IMR-90 (cell line): Measurements from ENCODE around the gene CELSR2. TPM values are rescaled to one million over a fixed set of nuclear protein-coding genes. Genes with fewer than 3 reads are reported as not detected.
A peak's percentile ranks its signal among the peaks of the same experiment; 100 is the strongest.

Source experiments
- ATAC-seq: fragments of 200-7000 bp; cut with Tn5 transposase; 2 replicates; pipeline ENCODE4 v1.9.1; 2020; ENCODE audit warnings: low read depth, mild to moderate bottlenecking, moderate library complexity
- BruUV-seq: library from RNA; stranded (reverse); fragments of 400-500 nt; replicated peaks from 2 replicates; lab custom pipeline; 2021; lab: Mats Ljungman, UMichigan
- CTCF ChIA-PET: fragments of 300-600 bp; formaldehyde crosslinking; extraction: SDS; loops from one replicate; lab custom pipeline; 2021; ENCODE audit warnings: antibody characterized with exemption; lab: Yijun Ruan, JAX
- POLR2A ChIA-PET: fragments of 300-600 bp; sonication (Branson Sonifier 250); formaldehyde crosslinking; loops from one replicate; lab custom pipeline; 2022; ENCODE audit warnings: antibody characterized with exemption; ENCODE audit not compliant: unreplicated experiment; lab: Charles Lee
- DNase-seq: peaks from one replicate; pipeline ENCODE4 v3.0.0; 2013
- H2AFZ ChIP-seq: replicated peaks from 2 replicates; pipeline ENCODE3; 2013; ENCODE audit warnings: low read length, mild to moderate bottlenecking; ENCODE audit not compliant: poor library complexity
- H2AK5ac ChIP-seq: 2 replicates; pipeline ENCODE4 v1.6.1; 2013; ENCODE audit warnings: low read depth, low read length, inconsistent platforms
- H2AK9ac ChIP-seq: replicated peaks from 2 replicates; pipeline ENCODE3; 2013; ENCODE audit warnings: mild to moderate bottlenecking, low read depth, low read length, moderate library complexity; ENCODE audit not compliant: poor library complexity
- H2BK120ac ChIP-seq: 2 replicates; pipeline ENCODE4 v1.6.1; 2013; ENCODE audit warnings: low read depth, low read length, inconsistent platforms
- H2BK15ac ChIP-seq: 3 replicates; pipeline ENCODE4 v1.6.1; 2013; ENCODE audit warnings: low read depth, low read length, inconsistent platforms
- H2BK20ac ChIP-seq: 2 replicates; pipeline ENCODE4 v1.6.1; 2013; ENCODE audit warnings: low read depth, mild to moderate bottlenecking, inconsistent platforms, low read length, moderate library complexity
- H2BK5ac ChIP-seq: 2 replicates; pipeline ENCODE4 v1.6.1; 2013; ENCODE audit warnings: mild to moderate bottlenecking, low read depth, low read length, inconsistent platforms; ENCODE audit not compliant: poor library complexity, severe bottlenecking
- H3K14ac ChIP-seq: replicated peaks from 2 replicates; pipeline ENCODE4 v1.6.1; 2013; ENCODE audit warnings: low read depth, low read length, inconsistent platforms
- H3K18ac ChIP-seq: 2 replicates; pipeline ENCODE4 v1.6.1; 2013; ENCODE audit warnings: low read depth, low read length, control low read depth
- H3K23ac ChIP-seq: 2 replicates; pipeline ENCODE4 v1.6.1; 2013; ENCODE audit warnings: low read depth, low read length, inconsistent platforms
- H3K27ac ChIP-seq: 2 replicates; pipeline ENCODE4 v1.5.1; 2013; ENCODE audit warnings: mild to moderate bottlenecking, control low read depth, low read length; ENCODE audit not compliant: insufficient read depth
- H3K27me3 ChIP-seq: 2 replicates; pipeline ENCODE4 v1.6.1; 2013; ENCODE audit warnings: low read length; ENCODE audit not compliant: control insufficient read depth, insufficient read depth
- H3K36me3 ChIP-seq: 2 replicates; pipeline ENCODE4 v1.6.1; 2013; ENCODE audit warnings: low read length, mixed read lengths; ENCODE audit not compliant: control insufficient read depth, insufficient read depth
- H3K4ac ChIP-seq: 2 replicates; pipeline ENCODE4 v1.6.1; 2013; ENCODE audit warnings: low read depth, low read length, inconsistent platforms
- H3K4me1 ChIP-seq: 2 replicates; pipeline ENCODE4 v1.6.1; 2013; ENCODE audit warnings: low read length, mixed read lengths; ENCODE audit not compliant: control insufficient read depth, insufficient read depth
- H3K4me2 ChIP-seq: 2 replicates; pipeline ENCODE4 v1.6.1; 2013; ENCODE audit warnings: low read depth, mild to moderate bottlenecking, control low read depth, low read length, moderate library complexity
- H3K4me3 ChIP-seq: 2 replicates; pipeline ENCODE4 v1.5.1; 2013; ENCODE audit warnings: low read depth, mild to moderate bottlenecking, control low read depth, low read length, moderate library complexity; ENCODE audit not compliant: insufficient read depth
- H3K56ac ChIP-seq: 2 replicates; pipeline ENCODE4 v1.6.1; 2013; ENCODE audit warnings: low read length, inconsistent platforms; ENCODE audit not compliant: insufficient read depth; ENCODE audit errors: extremely low read depth
- H3K79me1 ChIP-seq, 2 experiments: 2 replicates each; pipeline ENCODE4 v1.6.1; 2013; ENCODE audit warnings: low read length in 2 of 2, inconsistent platforms in 1 of 2, low read depth in 1 of 2
- H3K9ac ChIP-seq: 2 replicates; pipeline ENCODE4 v1.6.1; 2013; ENCODE audit warnings: low read depth, low read length, control low read depth
- H3K9me1 ChIP-seq: 2 replicates; pipeline ENCODE4 v1.6.1; 2013; ENCODE audit warnings: low read length, inconsistent platforms; ENCODE audit not compliant: insufficient read depth
- H3K9me3 ChIP-seq: 2 replicates; pipeline ENCODE4 v1.6.1; 2013; ENCODE audit warnings: low read length; ENCODE audit not compliant: control insufficient read depth, insufficient read depth
- H4K20me1 ChIP-seq: 2 replicates; pipeline ENCODE4 v1.6.1; 2013; ENCODE audit warnings: low read length, inconsistent platforms; ENCODE audit not compliant: insufficient read depth
- H4K5ac ChIP-seq: 2 replicates; pipeline ENCODE4 v1.6.1; 2013; ENCODE audit warnings: mild to moderate bottlenecking, low read depth, low read length, control low read depth
- H4K8ac ChIP-seq, 2 experiments: 2 replicates each; pipeline ENCODE4 v1.6.1; 2013; ENCODE audit warnings: low read depth in 2 of 2, low read length in 2 of 2, control low read depth in 1 of 2, inconsistent platforms in 1 of 2
- H4K91ac ChIP-seq: 2 replicates; pipeline ENCODE4 v1.6.1; 2013; ENCODE audit warnings: low read depth, low read length, inconsistent platforms; ENCODE audit not compliant: insufficient read depth
- CTCF ChIP-seq: conservative IDR thresholded peaks from 2 replicates; pipeline ENCODE4 v1.5.1; 2012; ENCODE audit warnings: mild to moderate bottlenecking, low read depth, low read length, improper control_type of control experiment
- ELK1 ChIP-seq: fragments of 150-350 bp; IDR thresholded peaks from 2 replicates; pipeline ENCODE4 v1.6.1; 2016; ENCODE audit warnings: low read depth, mild to moderate bottlenecking, low read length, moderate library complexity, borderline replicate concordance
- FOS ChIP-seq: fragments of 150-350 bp; IDR thresholded peaks from 2 replicates; pipeline ENCODE4 v1.6.1; 2016; ENCODE audit warnings: low read depth, low read length
- MAZ ChIP-seq: IDR thresholded peaks from 2 replicates; pipeline ENCODE4 v1.6.1; 2012; ENCODE audit warnings: low read depth, mild to moderate bottlenecking, low read length, improper control_type of control experiment, moderate library complexity, borderline replicate concordance
- MXI1 ChIP-seq: IDR thresholded peaks from 2 replicates; pipeline ENCODE4 v1.6.1; 2012; ENCODE audit warnings: low read depth, mild to moderate bottlenecking, low read length, moderate library complexity, borderline replicate concordance
- RCOR1 ChIP-seq: IDR thresholded peaks from 2 replicates; pipeline ENCODE4 v1.6.1; 2012; ENCODE audit warnings: mild to moderate bottlenecking, low read length, improper control_type of control experiment; ENCODE audit not compliant: insufficient replicate concordance
- RFX5 ChIP-seq: IDR thresholded peaks from 2 replicates; pipeline ENCODE4 v1.8.0; 2012; ENCODE audit warnings: low read depth, mild to moderate bottlenecking, low read length, moderate library complexity
- WGBS, 2 experiments: methylation state at CpG; one replicate each; pipeline versions ENCODE4 v1.1.5 to v1.1.7; 2013; ENCODE audit warnings: missing lambda C conversion rate in 2 of 2; ENCODE audit not compliant: insufficient read length in 1 of 2; ENCODE audit errors: extremely low coverage in 2 of 2; 5-methylcytosine and 5-hydroxymethylcytosine counted together
- dilution Hi-C: fragments of 300-500 bp; cut with HindIII; formaldehyde crosslinking; loops from one replicate; pipeline ENCODE4 v1.14.3; 2018; ENCODE audit warnings: low sequenced_read_pairs; ENCODE audit not compliant: unreplicated experiment
- in situ Hi-C: fragments of 300-500 bp; cut with MboI; formaldehyde crosslinking; loops from 3 replicates; pipeline ENCODE4 v1.14.3; 2019; ENCODE audit warnings: low sequenced_read_pairs, inconsistent platforms, mixed read lengths
- intact Hi-C: fragments of 100-400 bp; cut with micrococcal nuclease; formaldehyde crosslinking; loops from 2 replicates; pipeline ENCODE4 v1.10.0; 2022
- polyA plus RNA-seq, 3 experiments: library from polyadenylated mRNA; depleted of rRNA; stranded (reverse); fragments of >200 nt; gene quantifications; 2 replicates each; pipeline ENCODE4 v1.2.3, GENCODE V29; 2012; ENCODE audit warnings: low replicate concordance in 1 of 3
- total RNA-seq: library from RNA; depleted of rRNA; stranded (reverse); fragments of >200 nt; gene quantifications from 2 replicates; pipeline ENCODE4 v1.2.3, GENCODE V29; 2012

Gene CELSR2
- total and polyA plus RNA-seq, 2 of the 4 experiments (the other 2 are of a cell fraction) = 1.3 to 5.3 TPM

GRCh38 chr1:109255097-109255651 is 5.8 kb downstream of the CELSR2 start:
- Histone ChIP-seq H2AK9ac (peak overlapping the region; percentile 77), H3K36me3 (no peaks in the 10 kb centered on the region), H2AFZ (peak overlapping the region; percentile 37), H3K4me3 (no peak overlapping the region), H3K27ac (no peak overlapping the region), H2AK5ac (0 out of 2 replicates have a peak overlapping the region, but pooled peaks have one; percentile 49), H3K79me1 (0 out of 4 replicates have a peak, but pooled peaks cover 0 to 8% of the 10 kb centered on the region in 2 experiments), H3K9me3 (no peaks in the 10 kb centered on the region), H3K27me3 (no peaks in the 10 kb centered on the region), H3K14ac (no peak overlapping the region), H3K56ac (no peak overlapping the region), H2BK5ac (no peak overlapping the region), H3K4me1 (peaks cover 15% of the 10 kb centered on the region), H3K9me1 (no peaks in the 10 kb centered on the region; the same call in 1 of the 2 replicates), H3K9ac (no peak overlapping the region), H3K23ac (no peak overlapping the region), H4K8ac (no peak overlapping the region; a peak in 1 of 4 replicates), H3K4me2 (no peak overlapping the region), H4K5ac (0 out of 2 replicates have a peak overlapping the region, but pooled peaks have one; percentile 42), H2BK15ac (no peak overlapping the region), H2BK20ac (no peak overlapping the region), H2BK120ac (no peak overlapping the region), H3K4ac (0 out of 2 replicates have a peak overlapping the region, but pooled peaks have one; percentile 16), H3K18ac (no peak overlapping the region), H4K20me1 (no peaks in the 10 kb centered on the region), H4K91ac (no peak overlapping the region)
- POLR2A ChIA-PET = no interaction called here
- dilution Hi-C loops (no loop called here), intact Hi-C loops (no loop called here), in situ Hi-C loops (no loop called here)
- no peak for DNase-seq
- CTCF ChIA-PET = no interaction called here
- no peak for ATAC-seq
- WGBS, 2 experiments = 53% methylated on average over 6 of the region's 15 CpGs; no CpG with 5 or more reads in 1 of the 2 experiments
- BruUV-seq = no TSS peak
- TF ChIP-seq MAZ = no peak
- TF ChIP-seq MXI1 = no peak
- TF ChIP-seq RFX5 = no peak
- no peak for TF ChIP-seq RCOR1
- TF ChIP-seq CTCF = no peak
- no peak for TF ChIP-seq ELK1
- no peak for TF ChIP-seq FOS
